ENCODE measurements around the gene IL1F10.

IL1F10 gene

GRCh38 chr2:113068249-113068648 is 479 bp downstream of the IL1F10 start:
- H3K4me1 ChIP-seq (ENCODE audit: control insufficient read depth in 5 of 5, insufficient read depth in 5 of 5, low read length in 5 of 5): no peaks in the 10 kb centered on the region
- H3K9ac ChIP-seq (ENCODE audit: low read length in 5 of 5): no peak overlapping the region
- no peak overlapping the region for H3K27ac ChIP-seq (ENCODE audit: low read depth, low read length)

DNA sequence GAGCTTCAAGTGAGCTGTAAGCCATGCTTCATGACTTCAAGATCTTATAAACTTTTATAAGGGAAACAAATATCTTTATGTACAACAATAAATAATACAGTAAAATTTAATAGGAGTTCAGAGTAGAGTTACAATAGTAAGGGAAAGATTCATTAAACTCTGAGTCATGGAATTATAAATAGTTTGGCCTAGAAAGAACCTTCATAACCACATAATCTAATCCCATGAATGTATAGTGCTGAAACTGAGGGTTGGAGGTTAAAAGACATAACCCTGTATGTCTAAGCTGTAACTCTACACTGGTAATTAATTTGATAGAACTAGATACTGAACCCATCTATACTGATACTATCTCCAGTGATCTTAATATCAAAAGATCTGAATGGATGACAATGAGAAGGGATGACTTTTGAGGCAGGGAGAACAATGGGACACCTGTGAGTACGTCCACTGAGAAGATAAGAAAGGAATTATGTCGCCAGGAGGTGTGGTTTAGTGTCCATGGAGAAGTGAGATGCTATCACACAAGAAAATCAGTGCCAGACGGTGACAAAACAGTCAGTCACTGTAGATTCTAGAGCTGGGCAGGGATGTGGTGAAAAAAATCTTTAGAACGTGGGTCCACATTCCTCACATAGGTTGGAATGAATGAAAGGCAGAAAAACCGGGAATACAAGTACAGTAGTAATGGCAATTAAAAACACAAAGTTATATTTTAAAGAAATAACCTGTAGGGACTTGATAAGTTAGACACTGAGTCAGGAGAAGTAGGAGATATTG is 1.1 kb downstream of the IL1F10 start:
- no peaks in the 10 kb centered on the region for H3K36me3 ChIP-seq (ENCODE audit: control insufficient read depth in 5 of 5, insufficient read depth in 5 of 5, low read length in 5 of 5)
- no peak overlapping the region for H3K9ac ChIP-seq (ENCODE audit: low read length in 5 of 5)
- H3K27me3 ChIP-seq (ENCODE audit: control insufficient read depth in 5 of 5, insufficient read depth in 4 of 5, low read length in 5 of 5): no peaks in the 10 kb centered on the region
- no peak overlapping the region for H3K27ac ChIP-seq (ENCODE audit: low read depth, low read length)
- H3K4me3 ChIP-seq (ENCODE audit: low read depth in 1 of 5, low read length in 5 of 5): no peak overlapping the region
- no peaks in the 10 kb centered on the region for H3K9me3 ChIP-seq (ENCODE audit: control insufficient read depth in 5 of 5, low read length in 5 of 5)
- H3K4me1 ChIP-seq (ENCODE audit: control insufficient read depth in 5 of 5, insufficient read depth in 5 of 5, low read length in 5 of 5): no peaks in the 10 kb centered on the region

More at GRCh38 chr2:113068249-113068648, 479 bp downstream of the IL1F10 start:
- H3K9me3 ChIP-seq (ENCODE audit: control insufficient read depth in 5 of 5, low read length in 5 of 5): no peaks in the 10 kb centered on the region
- H3K4me3 ChIP-seq (ENCODE audit: low read depth in 1 of 5, low read length in 5 of 5): no peak overlapping the region
- no peaks in the 10 kb centered on the region for H3K27me3 ChIP-seq (ENCODE audit: control insufficient read depth in 5 of 5, insufficient read depth in 4 of 5, low read length in 5 of 5)
- H3K36me3 ChIP-seq (ENCODE audit: control insufficient read depth in 5 of 5, insufficient read depth in 5 of 5, low read length in 5 of 5): no peaks in the 10 kb centered on the region

GRCh38 chr2:113069676-113070605 is 2.2 kb downstream of the IL1F10 start:
- Histone ChIP-seq H3K27me3 (ENCODE audit: control insufficient read depth in 5 of 5, insufficient read depth in 4 of 5, low read length in 5 of 5) (peaks cover 0 to 5% (median 0%) of the 10 kb centered on the region in 5 donors), H3K9me3 (ENCODE audit: control insufficient read depth in 5 of 5, low read length in 5 of 5) (no peaks in the 10 kb centered on the region), H3K4me3 (ENCODE audit: low read depth in 1 of 5, low read length in 5 of 5) (no peak overlapping the region), H3K9ac (ENCODE audit: low read length in 5 of 5) (no peak overlapping the region), H3K4me1 (ENCODE audit: control insufficient read depth in 5 of 5, insufficient read depth in 5 of 5, low read length in 5 of 5) (no peaks in the 10 kb centered on the region), H3K27ac (ENCODE audit: low read depth, low read length) (no peak overlapping the region), H3K36me3 (ENCODE audit: control insufficient read depth in 5 of 5, insufficient read depth in 5 of 5, low read length in 5 of 5) (no peaks in the 10 kb centered on the region)

DNA sequence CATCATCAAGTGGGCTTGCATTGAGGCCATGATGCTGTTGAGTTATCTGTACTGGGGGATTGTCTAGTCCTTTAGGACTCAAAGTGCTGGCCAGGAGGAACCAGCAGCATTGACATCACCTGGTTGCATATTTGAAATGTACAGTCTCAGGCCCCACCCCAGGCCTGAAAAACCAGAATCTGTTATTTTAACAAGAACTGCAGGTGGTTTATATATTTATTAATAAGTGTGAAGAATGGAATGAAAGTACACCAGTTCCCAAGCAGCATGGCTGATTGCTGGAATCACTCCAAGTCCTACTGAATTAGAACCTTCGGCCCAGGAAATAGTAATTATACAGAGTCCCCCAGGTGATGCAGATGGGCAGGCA is 2.8 kb downstream of the IL1F10 start:
- H3K9me3 ChIP-seq (ENCODE audit: control insufficient read depth in 5 of 5, low read length in 5 of 5): no peaks in the 10 kb centered on the region
- H3K4me1 ChIP-seq (ENCODE audit: control insufficient read depth in 5 of 5, insufficient read depth in 5 of 5, low read length in 5 of 5): no peaks in the 10 kb centered on the region
- no peak overlapping the region for H3K27ac ChIP-seq (ENCODE audit: low read depth, low read length)
- no peak overlapping the region for H3K9ac ChIP-seq (ENCODE audit: low read length in 5 of 5)
- H3K27me3 ChIP-seq (ENCODE audit: control insufficient read depth in 5 of 5, insufficient read depth in 4 of 5, low read length in 5 of 5): peaks cover 0 to 6% (median 0%) of the 10 kb centered on the region in 5 donors
- no peaks in the 10 kb centered on the region for H3K36me3 ChIP-seq (ENCODE audit: control insufficient read depth in 5 of 5, insufficient read depth in 5 of 5, low read length in 5 of 5)
- no peak overlapping the region for H3K4me3 ChIP-seq (ENCODE audit: low read depth in 1 of 5, low read length in 5 of 5)

DNA sequence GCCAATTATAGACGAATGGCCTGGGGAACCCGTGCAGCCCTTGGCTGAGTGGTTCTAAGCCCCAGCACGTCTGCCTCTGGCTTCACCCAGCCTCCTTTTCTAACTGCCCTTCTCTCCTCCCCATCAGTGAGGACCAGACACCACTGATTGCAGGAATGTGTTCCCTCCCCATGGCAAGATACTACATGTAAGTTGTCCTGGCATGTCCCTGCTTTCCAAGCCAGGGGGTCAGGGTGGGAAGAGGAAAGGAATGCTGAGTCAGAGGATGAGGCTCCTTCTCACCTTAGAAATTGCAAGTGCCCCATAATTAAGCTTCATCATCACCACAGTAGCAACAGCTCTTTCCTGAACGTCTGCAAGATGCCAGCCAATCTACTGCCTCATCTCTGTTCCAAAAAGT is 4.8 kb downstream of the IL1F10 start:
- Histone ChIP-seq H3K9ac (ENCODE audit: low read length in 5 of 5) (no peak overlapping the region), H3K27me3 (ENCODE audit: control insufficient read depth in 5 of 5, insufficient read depth in 4 of 5, low read length in 5 of 5) (peaks cover 0 to 6% (median 0%) of the 10 kb centered on the region in 5 donors), H3K9me3 (ENCODE audit: control insufficient read depth in 5 of 5, low read length in 5 of 5) (no peaks in the 10 kb centered on the region), H3K36me3 (ENCODE audit: control insufficient read depth in 5 of 5, insufficient read depth in 5 of 5, low read length in 5 of 5) (no peaks in the 10 kb centered on the region), H3K4me1 (ENCODE audit: control insufficient read depth in 5 of 5, insufficient read depth in 5 of 5, low read length in 5 of 5) (no peaks in the 10 kb centered on the region), H3K4me3 (ENCODE audit: low read depth in 1 of 5, low read length in 5 of 5) (no peak overlapping the region), H3K27ac (ENCODE audit: low read depth, low read length) (no peak overlapping the region)

DNA sequence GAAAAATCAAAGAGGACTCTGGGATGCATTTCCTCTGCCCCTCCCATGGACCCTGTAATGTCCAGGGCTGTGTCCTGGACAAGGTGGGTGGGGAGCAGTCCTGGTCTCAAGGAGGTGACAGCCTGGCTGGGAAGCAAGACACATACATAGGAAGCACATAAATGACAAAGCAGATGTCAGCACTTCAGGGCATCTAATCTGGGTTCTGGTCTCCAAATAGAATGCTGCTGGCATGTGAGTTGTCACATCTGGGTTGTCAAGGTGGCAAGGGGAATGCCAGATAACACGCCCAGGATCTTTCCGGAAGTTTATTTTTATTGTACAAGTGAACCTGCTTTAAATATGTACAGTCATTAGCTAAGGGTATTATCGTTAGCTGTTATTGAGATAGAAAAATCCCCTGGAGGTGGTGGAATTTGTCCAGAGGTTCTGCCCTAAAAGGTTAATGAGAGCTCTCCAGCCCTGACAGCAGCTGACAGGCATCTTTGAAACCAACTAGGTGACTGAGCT is 5.6 kb downstream of the IL1F10 start:
- no peak overlapping the region for H3K9ac ChIP-seq (ENCODE audit: low read length in 5 of 5)

DNA sequence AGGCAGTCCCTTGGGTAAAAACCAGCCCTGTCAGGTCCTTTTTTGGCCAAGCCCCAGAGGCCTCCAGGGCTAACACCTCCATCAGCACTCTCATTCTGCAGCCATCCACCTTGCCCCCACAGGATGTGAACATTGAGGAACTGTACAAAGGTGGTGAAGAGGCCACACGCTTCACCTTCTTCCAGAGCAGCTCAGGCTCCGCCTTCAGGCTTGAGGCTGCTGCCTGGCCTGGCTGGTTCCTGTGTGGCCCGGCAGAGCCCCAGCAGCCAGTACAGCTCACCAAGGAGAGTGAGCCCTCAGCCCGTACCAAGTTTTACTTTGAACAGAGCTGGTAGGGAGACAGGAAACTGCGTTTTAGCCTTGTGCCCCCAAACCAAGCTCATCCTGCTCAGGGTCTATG is 7.3 kb downstream of the IL1F10 start:
- no peak overlapping the region for H3K9ac ChIP-seq (ENCODE audit: low read length in 5 of 5)
- no peaks in the 10 kb centered on the region for H3K36me3 ChIP-seq (ENCODE audit: control insufficient read depth in 5 of 5, insufficient read depth in 5 of 5, low read length in 5 of 5)
- H3K27me3 ChIP-seq (ENCODE audit: control insufficient read depth in 5 of 5, insufficient read depth in 4 of 5, low read length in 5 of 5): peaks cover 0 to 6% (median 0%) of the 10 kb centered on the region in 5 donors
- H3K4me1 ChIP-seq (ENCODE audit: control insufficient read depth in 5 of 5, insufficient read depth in 5 of 5, low read length in 5 of 5): no peaks in the 10 kb centered on the region
- no peak overlapping the region for H3K4me3 ChIP-seq (ENCODE audit: low read depth in 1 of 5, low read length in 5 of 5)
- H3K27ac ChIP-seq (ENCODE audit: low read depth, low read length): no peak overlapping the region
- no peaks in the 10 kb centered on the region for H3K9me3 ChIP-seq (ENCODE audit: control insufficient read depth in 5 of 5, low read length in 5 of 5)

More for the DNA sequence above, 5.6 kb downstream of the IL1F10 start:
- Histone ChIP-seq H3K4me1 (ENCODE audit: control insufficient read depth in 5 of 5, insufficient read depth in 5 of 5, low read length in 5 of 5) (no peaks in the 10 kb centered on the region), H3K27me3 (ENCODE audit: control insufficient read depth in 5 of 5, insufficient read depth in 4 of 5, low read length in 5 of 5) (peaks cover 0 to 6% (median 0%) of the 10 kb centered on the region in 5 donors), H3K4me3 (ENCODE audit: low read depth in 1 of 5, low read length in 5 of 5) (no peak overlapping the region), H3K36me3 (ENCODE audit: control insufficient read depth in 5 of 5, insufficient read depth in 5 of 5, low read length in 5 of 5) (no peaks in the 10 kb centered on the region), H3K9me3 (ENCODE audit: control insufficient read depth in 5 of 5, low read length in 5 of 5) (no peaks in the 10 kb centered on the region), H3K27ac (ENCODE audit: low read depth, low read length) (no peak overlapping the region)

GRCh38 chr2:113075600-113075999 is 7.8 kb downstream of the IL1F10 start:
- Histone ChIP-seq H3K4me3 (ENCODE audit: low read depth in 1 of 5, low read length in 5 of 5) (no peak overlapping the region), H3K27ac (ENCODE audit: low read depth, low read length) (no peak overlapping the region), H3K27me3 (ENCODE audit: control insufficient read depth in 5 of 5, insufficient read depth in 4 of 5, low read length in 5 of 5) (peaks cover 0 to 6% (median 0%) of the 10 kb centered on the region in 5 donors), H3K36me3 (ENCODE audit: control insufficient read depth in 5 of 5, insufficient read depth in 5 of 5, low read length in 5 of 5) (no peaks in the 10 kb centered on the region), H3K4me1 (ENCODE audit: control insufficient read depth in 5 of 5, insufficient read depth in 5 of 5, low read length in 5 of 5) (no peaks in the 10 kb centered on the region), H3K9ac (ENCODE audit: low read length in 5 of 5) (no peak overlapping the region), H3K9me3 (ENCODE audit: control insufficient read depth in 5 of 5, low read length in 5 of 5) (no peaks in the 10 kb centered on the region)

GRCh38 chr2:113076954-113077669 is 9.3 kb downstream of the IL1F10 start:
- no peaks in the 10 kb centered on the region for H3K4me1 ChIP-seq (ENCODE audit: control insufficient read depth in 5 of 5, insufficient read depth in 5 of 5, low read length in 5 of 5)
- no peak overlapping the region for H3K9ac ChIP-seq (ENCODE audit: low read length in 5 of 5)
- H3K27ac ChIP-seq (ENCODE audit: low read depth, low read length): no peak overlapping the region
- peaks cover 0 to 9% (median 3%) of the 10 kb centered on the region in 5 donors for H3K27me3 ChIP-seq (ENCODE audit: control insufficient read depth in 5 of 5, insufficient read depth in 4 of 5, low read length in 5 of 5)
- H3K9me3 ChIP-seq (ENCODE audit: control insufficient read depth in 5 of 5, low read length in 5 of 5): no peaks in the 10 kb centered on the region
- H3K36me3 ChIP-seq (ENCODE audit: control insufficient read depth in 5 of 5, insufficient read depth in 5 of 5, low read length in 5 of 5): no peaks in the 10 kb centered on the region
- H3K4me3 ChIP-seq (ENCODE audit: low read depth in 1 of 5, low read length in 5 of 5): no peak overlapping the region
